Stimulated activated naive CD4-positive, alpha-beta T cell (primary cell): Measurements from ENCODE around the gene PITPNM1.
"Not testable (repeated sequence)": the region's sequence is repeated elsewhere in the genome, so short reads cannot be mapped to it uniquely, and the experiment has no call there.

ENCODE experiments used
- DNase-seq, 6 experiments: peaks; one replicate each; lab custom pipeline; 2025; lab: John Stamatoyannopoulos, UW

PITPNM1 gene

GRCh38 chr11:67523556-67524479 lies 18.7 kb upstream of the PITPNM1 start:
- no peak for DNase-seq

- DNase-seq, result no peak
These were observed 17.8 kb upstream of the PITPNM1 start, which contains the start of gene CABP2 for GRCh38 chr11:67522844-67523555. CABP2 (minus strand) TSS chr11:67523446; CDS start chr11:67523326, 120 bp downstream.

GRCh38 chr11:67522338-67522737 lies 17.2 kb upstream of the PITPNM1 start:
- no peak for DNase-seq

GRCh38 chr11:67521924-67522323 lies 16.8 kb upstream of the PITPNM1 start:
- DNase-seq, result no peak

- no peak for DNase-seq
These were observed 16.0 kb upstream of the PITPNM1 start for GRCh38 chr11:67520856-67521824.

GRCh38 chr11:67519726-67520125 lies 14.6 kb upstream of the PITPNM1 start:
- no peak for DNase-seq

- DNase-seq, result no peak
These were observed 12.8 kb upstream of the PITPNM1 start for GRCh38 chr11:67517784-67518552.

GRCh38 chr11:67516806-67517205 lies 11.6 kb upstream of the PITPNM1 start:
- DNase-seq, result no peak

GRCh38 chr11:67514116-67514515 lies 9.0 kb upstream of the PITPNM1 start:
- no peak for DNase-seq

- not testable (repeated sequence) for DNase-seq
These were observed 6.4 kb upstream of the PITPNM1 start for GRCh38 chr11:67511558-67511957.

- no peak for DNase-seq
These were observed 4.8 kb upstream of the PITPNM1 start for GRCh38 chr11:67510023-67510345.

- DNase-seq, result peak; percentile 97 to 99 (median 99)
These were observed 3.4 kb upstream of the PITPNM1 start for GRCh38 chr11:67508486-67509121.

- peak; percentile 95 to 99 (median 98) for DNase-seq
These were observed 2.8 kb upstream of the PITPNM1 start, which contains the start of gene CDK2AP2 for GRCh38 chr11:67507864-67508485. CDK2AP2 (minus strand) TSS chr11:67508162; CDS start chr11:67508082, 80 bp downstream.

GRCh38 chr11:67507242-67507863 lies 2.2 kb upstream of the PITPNM1 start:
- peak in 2 of 6 experiments; percentile 55 to 57 for DNase-seq

GRCh38 chr11:67506426-67507051 lies 1.4 kb upstream of the PITPNM1 start:
- DNase-seq, result no peak

GRCh38 chr11:67505605-67506396 lies 638 bp upstream of the PITPNM1 start:
- peak; percentile 80 to 87 (median 85) for DNase-seq

GRCh38 chr11:67504005-67504949 lies 886 bp downstream of the PITPNM1 start:
- peak in 3 of 6 experiments; percentile 20 to 42 (median 36) for DNase-seq
